ENCODE measurements around the gene MBNL1.
"Not testable (repeated sequence)": the region's sequence is repeated elsewhere in the genome, so short reads cannot be mapped to it uniquely, and the experiment has no call there.

The MBNL1 gene

DNA sequence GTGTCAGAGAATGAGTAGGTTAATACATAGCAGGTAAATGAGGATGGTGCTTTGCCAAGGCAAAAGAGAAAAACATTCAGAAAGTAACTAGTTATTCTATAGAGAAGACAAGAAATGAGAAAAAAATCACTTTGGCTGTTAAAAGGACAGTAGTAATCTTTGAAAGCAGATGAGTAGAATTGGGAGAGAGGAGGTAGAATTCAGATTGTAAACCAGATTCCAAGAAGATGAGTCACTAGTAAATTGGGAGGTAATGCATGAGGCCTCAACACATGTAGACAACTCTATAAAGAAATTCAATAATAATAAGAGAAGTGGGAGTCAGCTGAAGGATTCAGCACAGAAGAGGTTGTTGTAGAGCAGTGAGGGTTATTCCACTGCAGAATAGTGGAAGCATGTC, 81.4 kb downstream of the MBNL1 start:
- DNase-seq (ENCODE audit: low spot score), result no peak

DNA sequence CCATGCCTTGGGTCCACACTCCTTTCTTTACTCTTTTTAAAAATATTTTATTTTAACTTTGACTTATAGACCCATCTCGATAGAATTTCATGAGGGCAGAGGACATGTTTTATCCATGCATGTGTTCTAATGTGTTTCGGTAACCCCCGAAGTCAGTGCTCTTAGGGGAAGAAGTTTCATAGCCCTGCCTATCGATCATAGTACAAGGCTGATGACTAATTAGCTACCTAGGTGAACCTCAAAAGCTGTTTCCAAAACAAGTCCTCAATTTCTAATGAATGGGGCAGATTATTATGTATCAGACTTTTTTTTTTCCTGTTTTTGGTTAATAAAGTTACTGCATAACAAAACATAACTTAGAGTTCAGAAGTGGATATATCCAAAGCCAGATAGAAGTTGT, 82.0 kb downstream of the MBNL1 start:
- DNase-seq (ENCODE audit: low spot score), result no peak

DNA sequence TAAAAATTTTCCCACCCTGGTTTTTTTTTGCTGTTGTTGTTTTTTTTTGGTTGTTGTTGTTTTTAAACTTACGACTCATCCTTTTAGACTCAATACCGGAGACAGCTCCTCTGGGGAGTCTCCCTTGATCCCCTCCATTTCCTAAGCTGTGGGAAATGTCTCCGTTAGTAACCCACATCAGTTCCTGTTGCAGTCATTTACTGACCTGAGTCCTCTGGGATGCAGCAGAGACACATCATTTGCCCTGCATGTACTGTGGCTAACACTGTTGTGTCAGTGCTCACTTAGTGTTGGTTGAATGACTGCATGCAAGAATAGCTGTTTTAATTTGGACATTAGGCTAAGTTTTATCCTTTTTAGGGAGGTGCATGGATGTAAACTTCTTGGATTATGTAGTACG, 83.8 kb downstream of the MBNL1 start:
- DNase-seq (ENCODE audit: low spot score), result no peak

DNA sequence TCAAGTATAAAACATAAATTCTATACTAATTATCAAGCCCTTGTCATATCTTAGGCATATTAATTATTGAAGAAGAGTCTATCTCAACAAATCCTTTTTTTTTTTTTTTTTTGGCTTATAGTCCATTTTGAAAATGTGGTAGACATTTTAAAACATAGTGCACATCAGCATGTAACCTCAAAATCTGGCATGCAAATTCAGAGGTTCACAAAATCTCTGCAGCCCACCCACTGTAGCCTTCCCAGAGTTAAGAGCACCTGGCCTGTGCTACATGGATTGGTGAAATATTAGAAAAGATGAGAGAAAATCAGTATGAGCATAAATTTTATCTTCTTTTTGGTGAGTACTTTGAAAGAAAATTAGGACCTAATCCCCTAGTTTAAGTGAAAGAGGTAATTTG, 84.8 kb downstream of the MBNL1 start:
- no peak for DNase-seq (ENCODE audit: low spot score)

DNA sequence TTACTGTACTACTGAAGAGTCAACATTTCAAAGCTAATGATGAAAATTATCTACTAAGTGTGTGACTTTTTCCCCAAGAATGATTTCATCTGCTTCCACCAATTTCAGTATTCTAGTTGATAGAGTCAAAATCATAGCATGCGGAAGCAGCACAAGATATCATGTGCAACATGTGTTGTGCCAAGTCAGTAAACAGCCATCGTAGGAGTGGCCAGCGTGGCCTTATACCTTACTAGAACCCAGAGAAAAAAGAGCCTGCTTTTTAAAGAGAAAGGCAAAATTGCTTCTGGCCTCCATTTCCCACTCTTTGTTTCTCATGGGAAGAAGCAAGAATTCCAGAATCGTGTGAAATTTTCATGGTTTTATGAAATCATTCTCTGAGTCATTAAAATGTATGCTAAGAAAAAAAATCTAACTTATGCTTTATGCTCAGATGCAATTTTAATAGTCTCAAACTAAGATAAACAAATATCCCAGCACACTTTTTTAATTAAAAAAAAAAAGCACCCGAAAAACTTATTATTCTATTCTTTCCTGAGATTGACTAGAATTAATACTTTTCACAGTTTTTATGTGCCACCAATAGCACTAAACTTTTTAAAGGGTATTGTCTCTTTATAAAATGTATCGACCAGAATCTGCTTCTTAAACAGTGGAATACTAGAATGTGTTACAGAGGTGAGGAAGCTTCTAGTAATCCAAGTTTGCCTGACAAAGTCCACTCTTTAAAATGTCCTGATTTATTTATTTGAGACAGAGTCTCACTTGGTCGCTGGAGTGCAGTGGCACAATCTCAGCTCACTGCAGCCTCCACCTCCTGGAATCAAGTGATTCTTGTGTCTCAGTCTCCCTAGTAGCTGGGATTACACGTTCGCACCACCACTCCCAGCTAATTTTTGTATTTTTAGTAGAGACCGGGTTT, 87.3 kb downstream of the MBNL1 start:
- DNase-seq (ENCODE audit: low spot score), result no peak

DNA sequence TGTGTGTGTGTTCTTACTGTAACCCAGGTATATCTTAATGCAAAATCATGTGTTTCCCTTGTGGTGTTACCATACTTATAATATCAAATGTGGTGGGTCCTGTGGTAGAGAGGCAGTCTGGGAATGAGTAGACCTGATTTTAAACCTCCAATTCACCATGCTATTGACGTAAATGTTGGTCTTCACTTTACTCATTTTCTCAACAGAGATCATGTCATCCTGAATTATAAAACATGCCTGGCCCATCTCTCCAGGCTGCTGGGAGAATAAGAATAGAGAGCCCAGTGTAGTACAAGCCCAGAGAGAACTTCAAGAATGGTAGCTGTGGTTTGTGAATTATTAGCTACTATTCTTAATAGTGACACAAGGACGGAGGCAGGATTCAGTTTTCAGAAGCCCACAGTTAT, 88.1 kb downstream of the MBNL1 start:
- DNase-seq (ENCODE audit: low spot score), result no peak

DNA sequence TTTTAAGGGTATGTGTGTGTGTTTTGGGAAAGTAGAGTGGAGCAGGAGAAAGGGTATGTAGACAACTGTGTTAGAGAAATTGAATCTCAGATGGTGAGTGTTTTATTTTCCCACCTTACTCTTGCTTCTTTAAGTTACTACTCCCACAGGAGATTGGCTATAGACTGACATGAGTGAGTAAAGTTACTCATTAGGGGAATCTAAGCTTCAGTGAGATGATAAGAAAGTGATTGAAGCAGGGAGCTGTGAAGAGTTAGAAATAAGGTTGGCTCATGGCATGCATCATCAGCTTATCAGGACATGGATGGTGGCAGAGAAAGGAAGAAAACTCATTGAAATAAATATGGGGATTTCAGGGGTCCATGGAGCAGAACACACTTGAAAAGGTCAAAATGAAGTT, 88.9 kb downstream of the MBNL1 start:
- DNase-seq (ENCODE audit: low spot score), result no peak

DNA sequence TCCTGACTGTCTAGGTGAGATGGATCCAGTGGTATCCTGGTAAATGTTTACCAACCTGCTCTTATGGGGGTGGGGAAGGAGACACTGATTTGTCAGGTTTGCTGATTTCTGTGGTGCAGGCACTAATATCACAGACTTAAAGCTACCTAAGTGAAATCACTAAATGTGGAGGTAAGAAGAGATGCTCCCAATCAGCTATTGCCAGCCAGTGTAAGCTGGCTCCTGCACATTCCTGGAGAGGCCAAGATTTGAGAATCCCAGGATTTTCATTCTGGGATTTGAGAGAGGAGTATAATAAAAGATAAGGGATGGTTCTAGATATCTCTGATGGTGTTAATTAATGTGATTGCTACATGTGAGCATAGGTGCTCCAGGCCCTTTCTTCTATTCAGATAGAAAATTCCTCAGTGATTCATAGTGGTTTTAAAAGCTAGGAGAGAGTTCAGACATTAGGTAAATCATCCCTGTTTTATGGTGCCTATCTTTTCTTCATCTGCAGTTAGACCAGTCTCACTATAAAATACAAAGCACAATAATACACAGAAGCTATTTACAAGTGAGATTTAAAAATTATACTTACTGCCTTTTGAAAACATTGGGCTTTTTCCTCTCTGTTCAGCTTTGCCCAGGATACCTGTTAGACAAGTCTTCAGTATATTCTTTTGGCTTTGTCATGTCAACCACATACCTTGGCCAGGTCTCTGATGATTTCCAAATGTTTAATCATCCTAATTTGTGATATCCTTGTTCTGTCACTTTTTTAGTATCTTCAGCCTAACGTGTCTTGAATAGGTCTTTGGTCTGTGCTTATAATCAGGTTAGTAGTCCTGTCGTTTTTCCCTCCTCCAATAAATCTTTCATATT, 90.9 kb downstream of the MBNL1 start:
- DNase-seq (ENCODE audit: low spot score), result peak; percentile 16

DNA sequence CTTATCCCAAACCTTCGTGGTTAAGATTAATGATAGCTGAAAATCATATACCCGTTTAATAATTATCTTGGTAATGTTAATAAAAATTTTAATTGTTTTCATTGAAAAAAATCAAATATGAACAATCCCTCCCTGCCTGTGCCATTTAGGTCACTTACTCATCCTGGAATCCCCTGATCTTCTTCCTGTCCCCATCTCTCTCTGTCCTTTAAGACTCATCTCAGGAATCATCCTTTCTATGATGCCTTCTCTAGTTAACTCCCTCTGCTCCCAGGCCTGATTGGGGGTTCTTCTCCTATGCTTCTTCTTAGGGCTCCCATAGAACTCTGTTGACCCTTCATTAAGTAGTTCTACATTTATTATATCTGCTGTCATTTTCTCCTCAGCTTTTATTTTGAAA, 91.6 kb downstream of the MBNL1 start:
- DNase-seq (ENCODE audit: low spot score), result no peak

DNA sequence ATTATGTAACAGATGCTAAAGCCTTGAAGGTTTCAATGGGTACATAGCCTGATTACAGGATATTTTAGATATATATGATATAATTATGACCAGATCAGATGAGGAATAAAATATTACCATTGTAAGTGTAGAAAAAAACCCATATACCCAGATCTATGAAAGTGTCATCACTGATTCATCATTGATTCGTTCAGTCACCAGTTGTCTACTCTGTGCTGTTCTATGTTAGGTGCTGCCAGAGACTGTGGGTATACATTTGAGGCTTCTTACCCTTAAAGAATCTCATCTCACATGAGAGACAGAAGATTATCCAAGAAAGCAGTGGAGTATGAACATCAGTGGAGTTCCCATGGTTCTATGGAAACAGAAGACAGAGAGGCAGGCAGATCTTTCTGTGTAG, 92.2 kb downstream of the MBNL1 start:
- DNase-seq (ENCODE audit: low spot score), result no peak

DNA sequence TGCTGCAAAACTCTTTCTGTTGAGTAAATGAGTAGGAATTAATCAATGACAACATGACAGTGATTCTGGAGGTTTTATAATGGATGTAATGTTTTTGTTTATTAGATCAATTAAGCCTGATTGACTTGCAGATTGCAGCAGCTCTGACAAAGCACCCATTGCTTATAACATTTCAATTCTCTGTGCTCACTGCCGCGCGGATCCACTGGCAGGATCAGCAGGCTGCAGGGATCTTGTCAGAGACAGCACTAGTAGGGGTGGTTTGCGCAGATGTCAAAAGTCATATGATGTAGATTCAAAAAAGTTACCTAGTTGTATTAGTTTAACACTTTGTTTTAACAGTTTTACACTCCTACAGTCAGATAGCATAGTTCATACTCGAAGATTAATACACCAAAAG, 93.4 kb downstream of the MBNL1 start:
- DNase-seq (ENCODE audit: low spot score), result no peak

DNA sequence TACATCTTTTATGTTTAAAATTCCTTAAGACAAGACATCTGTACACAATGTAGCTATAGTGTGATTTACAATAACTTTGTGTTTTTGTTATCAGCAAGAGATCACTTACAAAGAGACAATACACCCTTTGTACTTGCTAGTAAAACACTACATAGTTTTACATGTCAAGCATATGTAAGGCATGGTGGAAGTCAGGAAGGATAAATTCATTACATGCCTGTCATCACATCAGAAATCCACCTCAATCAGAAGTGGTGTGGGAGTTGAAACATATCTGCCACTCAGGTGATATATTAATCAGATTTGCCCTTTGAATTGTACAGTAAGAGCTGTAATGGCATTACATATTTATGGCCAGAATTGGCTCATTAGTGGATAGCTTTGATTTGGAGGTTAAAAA, 95.5 kb downstream of the MBNL1 start:
- peak; percentile 8 for DNase-seq (ENCODE audit: low spot score)

DNA sequence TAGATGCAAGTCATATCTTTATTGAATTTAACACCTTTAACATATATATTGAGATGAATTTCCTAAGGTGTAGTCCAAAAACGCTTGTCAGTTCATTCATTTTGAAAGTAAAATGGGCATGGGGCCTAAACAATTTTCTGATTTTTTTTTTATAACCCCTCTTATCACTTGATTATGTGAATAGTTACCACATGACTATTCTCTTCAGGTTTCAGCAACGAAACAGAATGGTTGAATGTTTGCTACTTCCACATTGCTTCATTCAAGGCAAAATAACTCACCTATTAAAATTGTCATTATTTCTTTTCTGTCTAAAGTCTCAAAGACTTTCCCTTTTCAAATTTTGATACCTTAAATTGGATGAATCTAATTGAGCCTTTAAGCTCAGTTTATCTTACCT, 96.4 kb downstream of the MBNL1 start:
- no peak for DNase-seq (ENCODE audit: low spot score)

DNA sequence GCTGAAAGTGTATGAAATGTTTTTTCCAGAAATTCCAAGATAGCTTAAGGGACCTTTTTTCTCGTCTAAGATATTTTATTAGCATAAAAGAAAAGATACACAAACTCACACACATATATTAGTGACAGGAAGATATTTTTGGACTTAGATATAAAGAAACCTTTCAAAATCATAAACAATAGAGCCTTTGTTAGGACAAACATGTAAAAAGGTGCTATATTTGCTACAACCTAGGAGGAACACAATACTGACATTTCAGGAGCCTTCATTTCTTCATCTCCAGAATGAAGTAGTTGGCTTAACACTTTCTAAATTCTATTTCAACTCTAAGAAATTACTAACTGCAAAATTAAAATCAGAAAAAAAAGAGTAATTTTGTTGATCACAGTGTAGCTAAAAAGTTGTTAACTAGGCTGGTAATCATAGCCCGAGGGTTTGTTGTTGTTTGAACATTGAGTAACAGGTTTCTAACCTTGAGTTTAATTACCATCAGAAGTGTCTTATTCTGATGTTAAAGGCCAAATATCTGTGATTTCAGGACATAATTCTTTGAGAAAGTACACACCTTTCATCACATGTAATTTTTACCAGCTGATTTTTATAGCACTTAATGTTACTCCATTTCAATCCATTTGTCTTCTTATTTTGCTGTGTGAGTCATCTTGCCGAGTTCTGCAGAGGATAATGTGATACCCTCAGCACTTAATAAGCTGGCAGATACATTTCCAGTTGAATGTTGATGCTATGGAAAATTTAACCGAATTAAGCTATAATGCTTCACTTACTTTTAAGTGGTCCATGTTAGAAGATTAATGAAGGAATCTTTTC, 97.3 kb downstream of the MBNL1 start:
- no peak for DNase-seq (ENCODE audit: low spot score)

DNA sequence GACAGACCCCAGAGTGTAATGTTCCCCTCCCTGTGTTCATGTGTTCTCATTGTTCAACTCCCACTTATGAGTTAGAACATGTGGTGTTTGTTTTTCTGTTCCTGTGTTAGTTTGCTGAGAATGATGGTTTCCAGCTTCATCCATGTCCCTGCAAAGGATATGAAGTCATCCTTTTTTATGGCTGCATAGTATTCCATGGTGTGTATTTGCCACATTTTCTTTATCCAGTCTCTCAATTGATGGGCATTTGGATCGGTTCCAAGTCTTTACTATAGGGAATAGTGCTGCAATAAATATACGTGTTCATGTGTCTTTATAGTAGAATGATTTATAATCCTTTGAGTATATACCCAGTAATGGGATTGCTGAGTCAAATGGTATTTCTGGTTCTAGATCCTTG, 98.5 kb downstream of the MBNL1 start:
- not testable (repeated sequence) for DNase-seq (ENCODE audit: low spot score)

DNA sequence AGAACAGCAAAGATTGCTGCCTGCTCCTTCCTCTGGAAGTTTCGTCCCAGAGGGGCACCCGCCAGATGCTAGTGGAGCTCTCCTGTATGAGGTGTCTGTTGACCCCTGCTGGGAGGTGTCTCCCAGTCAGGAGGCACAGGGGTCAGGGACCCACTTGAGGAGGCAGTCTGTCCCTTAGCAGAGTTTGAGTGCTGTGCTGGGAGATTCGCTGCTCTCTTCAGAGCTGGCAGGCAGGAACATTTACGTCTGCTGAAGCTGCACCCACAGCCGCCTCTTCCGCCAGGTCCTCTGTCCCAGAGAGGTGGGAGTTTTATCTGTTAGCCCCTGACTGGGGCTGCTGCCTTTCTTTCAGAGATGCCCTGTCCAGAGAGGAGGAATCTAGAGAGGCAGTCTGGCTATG, 103.9 kb downstream of the MBNL1 start:
- not testable (repeated sequence) for DNase-seq (ENCODE audit: low spot score)

DNA sequence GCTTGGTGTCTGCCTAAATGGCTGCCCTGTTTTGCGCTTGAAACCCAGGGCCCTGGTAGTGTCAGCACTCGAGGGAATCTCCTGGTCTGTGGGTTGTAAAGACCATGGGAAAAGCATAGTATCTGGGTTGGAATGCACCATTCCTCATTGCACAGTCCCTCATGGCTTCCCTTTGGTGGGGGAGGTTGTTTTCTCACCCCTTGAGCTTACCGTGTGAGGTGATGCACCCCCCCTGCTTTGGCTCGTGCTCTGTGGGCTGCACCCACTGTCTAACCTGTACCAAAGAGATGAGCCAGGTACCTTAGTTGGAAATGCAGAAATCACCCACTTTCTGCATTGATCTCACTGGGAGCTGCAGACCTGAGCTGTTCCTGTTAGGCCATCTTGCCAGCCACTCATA, 104.7 kb downstream of the MBNL1 start:
- no peak for DNase-seq (ENCODE audit: low spot score)

DNA sequence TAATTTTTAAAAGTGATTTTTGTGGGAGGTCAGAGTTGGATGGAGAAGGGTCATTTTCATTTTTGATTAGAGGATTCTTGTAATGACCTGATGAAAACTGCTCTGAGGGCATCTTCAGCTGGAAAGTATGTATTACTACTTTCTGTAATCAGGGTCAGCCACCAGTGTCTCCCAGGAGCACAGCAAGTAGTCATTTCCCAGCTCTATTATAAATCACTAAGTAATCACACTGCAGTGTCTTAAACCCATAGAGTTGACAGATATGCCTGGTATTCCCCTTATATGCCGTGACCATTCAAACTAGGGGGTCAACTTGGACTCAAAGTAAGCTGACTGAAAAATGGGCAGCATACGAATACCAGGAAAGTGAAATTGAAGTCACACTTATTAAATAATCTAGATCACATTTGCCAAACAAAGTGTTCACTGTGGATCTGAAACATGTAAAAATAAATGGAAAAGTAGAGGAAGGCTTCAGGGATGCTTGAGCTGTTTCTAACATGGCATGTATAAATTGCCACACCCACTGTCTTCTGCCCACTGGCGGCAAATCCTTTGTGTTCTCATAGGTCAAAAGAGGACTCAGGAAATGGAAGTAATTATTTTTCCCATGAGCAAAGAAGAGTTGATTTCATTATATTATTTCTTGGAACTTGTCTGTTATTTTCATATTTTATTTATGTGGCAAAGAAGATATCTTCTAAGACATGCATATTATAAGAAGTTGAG, 105.7 kb downstream of the MBNL1 start:
- no peak for DNase-seq (ENCODE audit: low spot score)

DNA sequence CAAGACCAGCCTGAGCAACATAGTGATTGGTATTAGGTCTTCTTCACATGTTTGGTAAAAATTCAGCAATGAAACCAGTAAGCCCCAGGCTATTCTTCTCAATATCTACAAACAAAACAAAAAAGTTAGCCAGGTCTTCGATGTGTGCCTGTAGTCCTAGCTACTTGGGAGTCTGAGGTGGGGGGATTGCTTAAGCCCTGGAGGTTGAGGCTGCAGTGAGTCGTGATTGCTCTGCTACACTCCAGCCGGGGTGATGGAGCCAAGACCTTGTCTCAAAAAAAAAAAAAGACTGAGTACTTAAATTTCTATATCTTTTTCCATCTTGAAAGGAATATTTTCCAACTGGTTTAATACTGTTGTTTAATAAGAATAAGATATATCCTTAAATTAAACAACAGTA, 106.8 kb downstream of the MBNL1 start:
- no peak for DNase-seq (ENCODE audit: low spot score)

DNA sequence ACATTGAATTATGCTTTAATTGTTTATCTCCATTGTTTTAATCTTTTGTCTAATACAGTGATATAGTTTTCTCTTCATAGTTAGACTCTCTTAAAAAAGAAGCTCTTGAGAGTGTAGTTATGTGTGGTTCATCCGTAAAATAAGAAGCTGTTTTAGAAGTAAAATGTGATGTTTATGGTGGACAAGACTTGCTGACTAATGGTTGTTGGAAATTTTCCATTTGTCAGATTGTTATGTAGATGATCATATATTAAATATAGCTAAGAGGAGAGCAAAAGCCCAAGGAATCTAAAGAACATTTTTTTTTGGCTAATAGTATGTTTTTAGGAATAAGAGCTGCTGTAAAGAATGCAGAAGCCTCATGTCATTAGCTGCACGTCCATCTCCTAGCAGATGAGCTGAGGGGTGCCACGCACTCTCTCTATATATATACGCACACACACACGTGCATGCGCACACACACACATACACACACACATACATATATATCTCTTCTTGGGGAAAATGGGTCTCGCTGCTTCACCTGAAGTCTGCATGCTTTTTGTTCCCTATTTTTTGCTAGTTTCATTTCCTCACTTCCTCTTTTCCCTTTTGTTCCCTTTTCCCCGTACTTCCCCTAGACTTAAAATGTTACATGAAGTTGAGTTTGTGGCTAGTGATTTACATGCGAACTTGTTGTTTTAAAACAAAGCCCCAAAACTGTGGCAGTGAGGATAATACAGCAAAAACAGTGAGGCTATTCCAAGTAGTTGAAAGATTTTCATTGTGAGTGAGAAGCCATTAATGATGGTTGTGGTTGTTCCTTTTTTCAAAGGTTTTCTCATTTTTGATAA, 107.8 kb downstream of the MBNL1 start:
- DNase-seq (ENCODE audit: low spot score), result no peak

DNA sequence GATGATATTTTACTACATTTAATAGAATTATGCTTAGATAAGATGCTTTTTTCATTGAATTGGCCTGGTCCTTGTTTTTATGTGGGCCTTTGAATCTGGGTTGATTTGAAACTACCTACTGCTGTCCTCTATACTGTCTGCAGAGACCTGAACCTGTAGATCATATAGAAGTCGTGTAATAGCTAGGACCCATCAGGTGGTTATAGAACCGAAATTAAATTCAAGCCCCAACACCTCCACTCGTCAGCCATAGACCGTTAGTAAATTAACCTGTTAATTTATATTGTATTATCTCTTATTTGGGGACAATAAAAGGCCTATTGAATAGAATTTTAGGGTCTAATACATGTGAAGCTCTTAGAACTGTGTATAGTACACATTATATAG, 108.4 kb downstream of the MBNL1 start:
- DNase-seq (ENCODE audit: low spot score), result no peak
